ENCODE measurements around the gene LIMK2. TPM values are rescaled to one million over a fixed set of nuclear protein-coding genes. Genes with fewer than 3 reads are reported as not detected.

Gene LIMK2
- total RNA-seq, 1 experiment from 2014 or later = 8.7 TPM

Other genes starting within 250 kb of the LIMK2 start
- gene MORC2, start 243.5 kb upstream of the LIMK2 start, total RNA-seq (2014; rRNA removed; shearing (Covaris generic)) = 7.1 and 8.8 TPM in 2 replicates
- 26.7 and 41.8 TPM in 2 replicates for gene TUG1, start 243.0 kb upstream of the LIMK2 start, total RNA-seq (2014; rRNA removed; shearing (Covaris generic))
- 53.9 and 72.3 TPM in 2 replicates for gene SMTN, start 131.0 kb upstream of the LIMK2 start, total RNA-seq (2014; rRNA removed; shearing (Covaris generic))
- gene SELENOM, start 104.7 kb upstream of the LIMK2 start, total RNA-seq (2014; rRNA removed; shearing (Covaris generic)) = 26.2 and 28.1 TPM in 2 replicates
- gene INPP5J, start 89.3 kb upstream of the LIMK2 start, total RNA-seq (2014; rRNA removed; shearing (Covaris generic)) = 0.12 and 0.29 TPM in 2 replicates
- gene PLA2G3, start 71.8 kb upstream of the LIMK2 start, total RNA-seq (2014; rRNA removed; shearing (Covaris generic)) = 0.12 TPM in 1 of 2 replicates, not detected in the other
- gene RNF185, start 52.1 kb upstream of the LIMK2 start, total RNA-seq (2014; rRNA removed; shearing (Covaris generic)) = 17.3 and 19.6 TPM in 2 replicates
- 3.0 and 4.0 TPM in 2 replicates for gene PIK3IP1, start 80.2 kb downstream of the LIMK2 start, total RNA-seq (2014; rRNA removed; shearing (Covaris generic))
- gene PATZ1, start 134.0 kb downstream of the LIMK2 start, total RNA-seq (2014; rRNA removed; shearing (Covaris generic)) = 4.4 and 5.2 TPM in 2 replicates
- 72.3 and 83.7 TPM in 2 replicates for gene DRG1, start 187.3 kb downstream of the LIMK2 start, total RNA-seq (2014; rRNA removed; shearing (Covaris generic))